Panc1 (cell line): Measurements from ENCODE around the gene MMP19. TPM values are rescaled to one million over a fixed set of nuclear protein-coding genes. Genes with fewer than 3 reads are reported as not detected.

Experiments used
- ATAC-seq: fragments of 200-7000 bp; cut with Tn5 transposase; 2 replicates; pipeline ENCODE4 v1.9.1; 2020; ENCODE audit warnings: mild to moderate bottlenecking, moderate library complexity
- BruUV-seq: library from RNA; stranded (reverse); fragments of 400-500 nt; replicated peaks from 2 replicates; lab custom pipeline; 2021; lab: Mats Ljungman, UMichigan
- CTCF ChIA-PET: fragments of 300-600 bp; sonication (Branson Sonifier 250); formaldehyde crosslinking; loops from one replicate; lab custom pipeline; 2022; ENCODE audit warnings: antibody characterized with exemption; lab: Charles Lee
- POLR2A ChIA-PET: fragments of 300-600 bp; sonication (Branson Sonifier 250); formaldehyde crosslinking; loops from one replicate; lab custom pipeline; 2022; ENCODE audit warnings: antibody characterized with exemption; lab: Charles Lee
- DNase-seq: peaks from one replicate; pipeline ENCODE4 v3.0.0-alpha.2; 2010; ENCODE audit warnings: low read depth, low spot score
- H3K27ac ChIP-seq: 2 replicates; pipeline ENCODE4 v1.5.1; 2011; ENCODE audit warnings: mild to moderate bottlenecking, low read length, inconsistent platforms
- H3K27me3 ChIP-seq: fragments of 200-500 bp; sonication (Bioruptor generic); 2 replicates; pipeline ENCODE4 v1.6.0; 2014; ENCODE audit warnings: low read length, inconsistent platforms; ENCODE audit not compliant: control insufficient read depth, insufficient read depth
- H3K36me3 ChIP-seq: fragments of 200-500 bp; sonication (Bioruptor generic); 2 replicates; pipeline ENCODE4 v1.5.1; 2014; ENCODE audit warnings: inconsistent platforms, mild to moderate bottlenecking, low read length, moderate library complexity; ENCODE audit not compliant: control insufficient read depth, insufficient read depth
- H3K4me1 ChIP-seq: 2 replicates; pipeline ENCODE4 v1.5.1; 2011; ENCODE audit warnings: inconsistent platforms, mild to moderate bottlenecking, low read length, moderate library complexity; ENCODE audit not compliant: control insufficient read depth, insufficient read depth
- H3K4me3 ChIP-seq, 2 experiments: 2 replicates each; pipeline ENCODE4 v1.5.1; 2011 to 2012; ENCODE audit warnings: low read depth in 2 of 2, low read length in 2 of 2, mild to moderate bottlenecking in 2 of 2, inconsistent platforms in 1 of 2, moderate library complexity in 1 of 2
- H3K9me3 ChIP-seq: fragments of 200-500 bp; sonication (Bioruptor generic); 2 replicates; pipeline ENCODE4 v1.5.1; 2014; ENCODE audit warnings: low read depth, mild to moderate bottlenecking, inconsistent platforms, low read length, moderate library complexity; ENCODE audit not compliant: control insufficient read depth, insufficient read depth
- POLR2AphosphoS5 ChIP-seq: IDR thresholded peaks from 2 replicates; pipeline ENCODE4 v1.6.1; 2012; ENCODE audit warnings: mild to moderate bottlenecking, low read depth, low read length, moderate library complexity
- SIN3A ChIP-seq: IDR thresholded peaks from 2 replicates; pipeline ENCODE4 v1.6.1; 2012; ENCODE audit warnings: low read depth, mild to moderate bottlenecking, low read length, moderate library complexity, borderline replicate concordance; ENCODE audit not compliant: insufficient read depth
- TCF7L2 ChIP-seq: IDR thresholded peaks from 2 replicates; pipeline ENCODE4 v1.6.1; 2011; ENCODE audit warnings: mild to moderate bottlenecking, low read depth, low read length, inconsistent platforms
- in situ Hi-C: cut with HindIII; loops from 2 replicates; pipeline ENCODE4 v1.10.0; 2016; ENCODE audit warnings: low sequenced_read_pairs, low pct_unique_long_range_greater_than_20kb
- intact Hi-C: fragments of 100-400 bp; cut with micrococcal nuclease; formaldehyde crosslinking; loops from one replicate; pipeline ENCODE4 v1.10.0; 2022; ENCODE audit not compliant: unreplicated experiment
- total RNA-seq: library from RNA; stranded (reverse); gene quantifications from one replicate; pipeline ENCODE4 v1.2.1, GENCODE V29; 2021; ENCODE audit not compliant: unreplicated experiment
- TF ChIP-seq, protein P1 (sequence below), 2 experiments: IDR thresholded peaks; 2 replicates each; pipeline ENCODE4 v1.6.1; 2011 to 2012; ENCODE audit warnings: low read depth in 2 of 2, control low read depth in 1 of 2, low read length in 1 of 2, mild to moderate bottlenecking in 1 of 2, moderate library complexity in 1 of 2; ENCODE audit not compliant: insufficient read depth in 1 of 2
- TF ChIP-seq, protein P2 (sequence below): fragments of 450-650 bp; IDR thresholded peaks from 2 replicates; pipeline ENCODE4 v1.5.1; 2017; ENCODE audit warnings: mild to moderate bottlenecking

MMP19 gene
- total RNA-seq, 1 experiment from 2014 or later, result 0.05 TPM

DNA sequence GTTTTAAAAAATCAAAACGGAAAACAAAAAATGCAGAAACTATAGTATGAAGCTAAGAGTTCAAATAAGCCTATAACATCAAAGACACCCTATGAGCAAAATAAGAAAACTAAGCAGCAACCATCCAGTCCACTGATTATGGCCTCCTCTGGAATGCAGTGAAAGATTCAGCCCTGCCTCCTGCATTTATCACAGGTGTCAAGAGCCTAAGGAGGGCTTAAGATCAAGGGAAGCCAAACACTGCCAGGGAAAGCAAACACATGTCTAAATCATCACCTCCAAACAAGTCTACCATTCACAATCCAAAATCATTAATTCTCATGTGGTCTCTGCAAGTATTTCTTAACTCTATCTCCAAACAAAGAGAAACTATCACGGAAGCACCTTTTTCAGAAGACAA, 53.6 kb downstream of the MMP19 start:
- H3K4me1 ChIP-seq, result no peaks in the 10 kb centered on the region
- POLR2A ChIA-PET, result no interaction called here
- H3K27me3 ChIP-seq, result no peaks in the 10 kb centered on the region
- H3K27ac ChIP-seq, result no peak overlapping the region
- no peaks in the 10 kb centered on the region for H3K9me3 ChIP-seq
- in situ Hi-C loops (no loop called here), intact Hi-C loops (no loop called here)
- BruUV-seq, result no TSS peak
- H3K4me3 ChIP-seq, result no peak overlapping the region
- CTCF ChIA-PET, result no interaction called here
- DNase-seq, result no peak
- H3K36me3 ChIP-seq, result peaks cover 36% of the 10 kb centered on the region
- TF ChIP-seq, protein P1, sequence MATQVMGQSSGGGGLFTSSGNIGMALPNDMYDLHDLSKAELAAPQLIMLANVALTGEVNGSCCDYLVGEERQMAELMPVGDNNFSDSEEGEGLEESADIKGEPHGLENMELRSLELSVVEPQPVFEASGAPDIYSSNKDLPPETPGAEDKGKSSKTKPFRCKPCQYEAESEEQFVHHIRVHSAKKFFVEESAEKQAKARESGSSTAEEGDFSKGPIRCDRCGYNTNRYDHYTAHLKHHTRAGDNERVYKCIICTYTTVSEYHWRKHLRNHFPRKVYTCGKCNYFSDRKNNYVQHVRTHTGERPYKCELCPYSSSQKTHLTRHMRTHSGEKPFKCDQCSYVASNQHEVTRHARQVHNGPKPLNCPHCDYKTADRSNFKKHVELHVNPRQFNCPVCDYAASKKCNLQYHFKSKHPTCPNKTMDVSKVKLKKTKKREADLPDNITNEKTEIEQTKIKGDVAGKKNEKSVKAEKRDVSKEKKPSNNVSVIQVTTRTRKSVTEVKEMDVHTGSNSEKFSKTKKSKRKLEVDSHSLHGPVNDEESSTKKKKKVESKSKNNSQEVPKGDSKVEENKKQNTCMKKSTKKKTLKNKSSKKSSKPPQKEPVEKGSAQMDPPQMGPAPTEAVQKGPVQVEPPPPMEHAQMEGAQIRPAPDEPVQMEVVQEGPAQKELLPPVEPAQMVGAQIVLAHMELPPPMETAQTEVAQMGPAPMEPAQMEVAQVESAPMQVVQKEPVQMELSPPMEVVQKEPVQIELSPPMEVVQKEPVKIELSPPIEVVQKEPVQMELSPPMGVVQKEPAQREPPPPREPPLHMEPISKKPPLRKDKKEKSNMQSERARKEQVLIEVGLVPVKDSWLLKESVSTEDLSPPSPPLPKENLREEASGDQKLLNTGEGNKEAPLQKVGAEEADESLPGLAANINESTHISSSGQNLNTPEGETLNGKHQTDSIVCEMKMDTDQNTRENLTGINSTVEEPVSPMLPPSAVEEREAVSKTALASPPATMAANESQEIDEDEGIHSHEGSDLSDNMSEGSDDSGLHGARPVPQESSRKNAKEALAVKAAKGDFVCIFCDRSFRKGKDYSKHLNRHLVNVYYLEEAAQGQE (IDR thresholded peaks at IDR 0.05; ENCODE audit: insufficient read depth in 1 of 2, low read depth in 2 of 2, low read length in 1 of 2), result no peak
- TF ChIP-seq POLR2AphosphoS5 (no peak), SIN3A (no peak), TCF7L2 (no peak)
- TF ChIP-seq, protein P2, sequence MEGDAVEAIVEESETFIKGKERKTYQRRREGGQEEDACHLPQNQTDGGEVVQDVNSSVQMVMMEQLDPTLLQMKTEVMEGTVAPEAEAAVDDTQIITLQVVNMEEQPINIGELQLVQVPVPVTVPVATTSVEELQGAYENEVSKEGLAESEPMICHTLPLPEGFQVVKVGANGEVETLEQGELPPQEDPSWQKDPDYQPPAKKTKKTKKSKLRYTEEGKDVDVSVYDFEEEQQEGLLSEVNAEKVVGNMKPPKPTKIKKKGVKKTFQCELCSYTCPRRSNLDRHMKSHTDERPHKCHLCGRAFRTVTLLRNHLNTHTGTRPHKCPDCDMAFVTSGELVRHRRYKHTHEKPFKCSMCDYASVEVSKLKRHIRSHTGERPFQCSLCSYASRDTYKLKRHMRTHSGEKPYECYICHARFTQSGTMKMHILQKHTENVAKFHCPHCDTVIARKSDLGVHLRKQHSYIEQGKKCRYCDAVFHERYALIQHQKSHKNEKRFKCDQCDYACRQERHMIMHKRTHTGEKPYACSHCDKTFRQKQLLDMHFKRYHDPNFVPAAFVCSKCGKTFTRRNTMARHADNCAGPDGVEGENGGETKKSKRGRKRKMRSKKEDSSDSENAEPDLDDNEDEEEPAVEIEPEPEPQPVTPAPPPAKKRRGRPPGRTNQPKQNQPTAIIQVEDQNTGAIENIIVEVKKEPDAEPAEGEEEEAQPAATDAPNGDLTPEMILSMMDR, result no peak
- ATAC-seq, result no peak

DNA sequence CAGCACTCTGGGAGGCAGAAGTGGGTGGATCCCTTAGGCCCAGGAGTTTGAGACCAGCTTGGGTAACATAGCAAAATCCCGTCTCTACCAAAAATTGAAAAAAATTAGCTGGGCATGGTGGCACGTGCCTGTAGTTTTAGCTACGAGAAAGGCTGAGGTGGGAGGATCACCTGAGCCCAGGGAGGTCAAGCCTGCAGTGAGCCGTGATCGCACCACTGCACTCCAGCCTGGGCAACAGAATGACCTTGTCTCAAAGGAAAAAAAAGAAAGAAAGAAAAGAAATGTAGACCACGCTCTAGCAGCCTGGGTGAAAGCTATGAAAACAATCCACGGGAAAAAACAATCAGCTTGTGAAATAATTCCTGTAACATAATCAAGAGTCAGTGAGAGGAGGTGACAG, 54.2 kb downstream of the MMP19 start:
- Histone ChIP-seq H3K36me3 (peaks cover 33% of the 10 kb centered on the region), H3K27ac (no peak overlapping the region), H3K4me1 (no peaks in the 10 kb centered on the region), H3K4me3 (no peak overlapping the region), H3K9me3 (no peaks in the 10 kb centered on the region), H3K27me3 (no peaks in the 10 kb centered on the region)
- TF ChIP-seq, protein P1 (IDR thresholded peaks at IDR 0.05; ENCODE audit: insufficient read depth in 1 of 2, low read depth in 2 of 2, low read length in 1 of 2), result no peak
- TF ChIP-seq, protein P2, result no peak
- TF ChIP-seq SIN3A, result no peak
- TF ChIP-seq POLR2AphosphoS5, result no peak
- no peak for TF ChIP-seq TCF7L2
- in situ Hi-C loops (no loop called here), intact Hi-C loops (no loop called here)
- CTCF ChIA-PET, result no interaction called here
- no TSS peak for BruUV-seq
- POLR2A ChIA-PET, result no interaction called here
- no peak for ATAC-seq
- no peak for DNase-seq

Other genes starting within 250 kb of the MMP19 start
- gene OR10P1, start 206.0 kb downstream of the MMP19 start, total RNA-seq, result not detected
- gene ITGA7, start 135.0 kb downstream of the MMP19 start, total RNA-seq, result 2.5 TPM
- gene BLOC1S1, start 126.9 kb downstream of the MMP19 start, total RNA-seq, result 87.3 TPM
- gene RDH5, start 122.5 kb downstream of the MMP19 start, total RNA-seq, result 2.8 TPM
- gene CD63, start 113.9 kb downstream of the MMP19 start, total RNA-seq, result 879 TPM
- gene GDF11, start 99.8 kb downstream of the MMP19 start, total RNA-seq, result 11.8 TPM
- 69.3 TPM for gene SARNP, start 25.2 kb downstream of the MMP19 start, total RNA-seq
- 59.6 TPM for gene ORMDL2, start 24.9 kb downstream of the MMP19 start, total RNA-seq
- 51.9 TPM for gene DNAJC14, start 13.3 kb downstream of the MMP19 start, total RNA-seq
- gene PYM1, start 85.0 kb upstream of the MMP19 start, total RNA-seq, result 32.2 TPM
- 7.6 TPM for gene DGKA, start 88.2 kb upstream of the MMP19 start, total RNA-seq
- 1.2 TPM for gene PMEL, start 123.1 kb upstream of the MMP19 start, total RNA-seq
- gene CDK2, start 123.9 kb upstream of the MMP19 start, total RNA-seq, result 72.9 TPM
- 102 TPM for gene RAB5B, start 131.1 kb upstream of the MMP19 start, total RNA-seq
- 20.7 TPM for gene SUOX, start 154.3 kb upstream of the MMP19 start, total RNA-seq
- 6.9 TPM for gene IKZF4, start 178.1 kb upstream of the MMP19 start, total RNA-seq
- gene RPS26, start 199.0 kb upstream of the MMP19 start, total RNA-seq, result 46.4 TPM
- 0.90 TPM for gene ERBB3, start 237.2 kb upstream of the MMP19 start, total RNA-seq